Measurements from ENCODE around the gene ALKBH2. TPM values are rescaled to one million over a fixed set of nuclear protein-coding genes. Genes with fewer than 3 reads are reported as not detected.

Gene ALKBH2
- total RNA-seq, result 18.6 and 19.3 TPM in 2 replicates

DNA sequence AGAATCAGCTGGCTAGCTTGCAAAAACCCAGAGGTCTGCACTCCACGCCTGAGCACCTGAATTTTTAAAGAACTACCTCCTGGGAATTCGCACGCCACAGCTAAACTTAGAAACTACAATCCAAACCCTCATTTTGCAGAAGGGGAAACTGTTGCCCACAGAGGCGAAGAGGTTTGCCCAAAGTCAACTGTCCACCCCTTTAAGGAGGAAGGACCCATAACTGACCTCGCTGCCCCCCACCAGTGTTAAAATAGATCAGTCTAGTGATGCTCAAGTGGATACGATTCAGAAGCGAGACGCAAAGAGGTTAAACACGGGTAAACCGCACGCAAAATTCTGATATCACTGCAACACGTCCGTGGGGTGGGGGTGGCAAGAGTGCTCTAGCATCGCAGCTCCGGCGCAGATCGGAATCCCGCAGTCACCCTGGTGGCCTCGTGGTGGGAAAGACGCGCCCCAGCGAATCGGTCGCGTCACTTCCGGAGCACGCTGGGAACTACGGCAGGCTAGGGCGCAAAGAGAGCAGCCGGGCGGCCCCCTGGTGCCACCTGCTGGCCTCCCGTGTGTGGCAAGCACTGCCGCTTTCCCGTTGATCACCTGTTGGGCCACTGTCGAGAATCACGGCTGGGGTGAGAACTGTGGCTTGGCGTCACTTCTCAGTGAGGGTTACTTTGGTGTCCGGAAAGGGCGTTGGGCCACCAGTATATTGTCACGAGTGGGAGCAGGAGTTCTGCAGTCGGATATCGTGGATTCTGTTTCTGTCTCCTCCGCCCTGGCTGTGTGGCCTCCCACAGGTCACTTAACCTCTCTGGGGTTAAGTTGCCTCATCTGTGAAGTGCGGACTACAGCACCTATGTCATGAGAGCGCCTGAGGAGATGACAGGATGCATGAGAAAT is at the start of gene ALKBH2:
Gene ALKBH2 (minus strand): TSS at position 451 of the 897 bp plus-strand sequence. CDS start 686 bp downstream, outside the sequence.
- intact Hi-C loops (cut with micrococcal nuclease), result loop anchor here (1.0 to 10.0 kb wide), 4 partner anchors 40 to 530 kb away; no protein-coding TSS in a partner anchor

DNA sequence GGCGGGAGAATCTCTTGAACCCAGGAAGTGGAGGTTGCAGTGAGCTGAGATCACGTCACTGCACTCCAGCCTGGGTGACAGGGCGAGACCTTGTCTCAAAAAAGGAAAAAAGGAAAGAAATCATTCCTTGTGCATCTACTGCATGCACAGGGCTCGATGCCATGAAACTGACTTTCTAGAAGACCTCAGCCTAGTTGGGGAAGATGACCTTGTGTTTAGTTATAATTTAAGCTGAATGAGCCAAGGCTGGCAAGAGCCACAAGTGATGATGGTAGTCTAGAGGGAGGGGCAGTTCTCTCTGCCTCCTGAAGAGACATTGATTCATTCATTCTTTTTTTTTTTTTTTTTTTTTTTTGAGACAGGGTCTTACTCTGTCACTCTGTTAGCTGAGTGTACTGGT is 47.3 kb upstream of the ALKBH2 start:
- intact Hi-C loops (cut with micrococcal nuclease), result no loop called here

- intact Hi-C loops (cut with micrococcal nuclease), result no loop called here
Observed at GRCh38 chr12:109139791-109140190, 46.5 kb upstream of the ALKBH2 start.

- intact Hi-C loops (cut with micrococcal nuclease), result no loop called here
Observed at GRCh38 chr12:109139360-109139759, 46.1 kb upstream of the ALKBH2 start.

GRCh38 chr12:109137055-109137454 is 43.8 kb upstream of the ALKBH2 start:
- intact Hi-C loops (cut with micrococcal nuclease), result no loop called here

GRCh38 chr12:109134186-109134917 is 41.1 kb upstream of the ALKBH2 start:
- intact Hi-C loops (cut with micrococcal nuclease), result no loop called here

DNA sequence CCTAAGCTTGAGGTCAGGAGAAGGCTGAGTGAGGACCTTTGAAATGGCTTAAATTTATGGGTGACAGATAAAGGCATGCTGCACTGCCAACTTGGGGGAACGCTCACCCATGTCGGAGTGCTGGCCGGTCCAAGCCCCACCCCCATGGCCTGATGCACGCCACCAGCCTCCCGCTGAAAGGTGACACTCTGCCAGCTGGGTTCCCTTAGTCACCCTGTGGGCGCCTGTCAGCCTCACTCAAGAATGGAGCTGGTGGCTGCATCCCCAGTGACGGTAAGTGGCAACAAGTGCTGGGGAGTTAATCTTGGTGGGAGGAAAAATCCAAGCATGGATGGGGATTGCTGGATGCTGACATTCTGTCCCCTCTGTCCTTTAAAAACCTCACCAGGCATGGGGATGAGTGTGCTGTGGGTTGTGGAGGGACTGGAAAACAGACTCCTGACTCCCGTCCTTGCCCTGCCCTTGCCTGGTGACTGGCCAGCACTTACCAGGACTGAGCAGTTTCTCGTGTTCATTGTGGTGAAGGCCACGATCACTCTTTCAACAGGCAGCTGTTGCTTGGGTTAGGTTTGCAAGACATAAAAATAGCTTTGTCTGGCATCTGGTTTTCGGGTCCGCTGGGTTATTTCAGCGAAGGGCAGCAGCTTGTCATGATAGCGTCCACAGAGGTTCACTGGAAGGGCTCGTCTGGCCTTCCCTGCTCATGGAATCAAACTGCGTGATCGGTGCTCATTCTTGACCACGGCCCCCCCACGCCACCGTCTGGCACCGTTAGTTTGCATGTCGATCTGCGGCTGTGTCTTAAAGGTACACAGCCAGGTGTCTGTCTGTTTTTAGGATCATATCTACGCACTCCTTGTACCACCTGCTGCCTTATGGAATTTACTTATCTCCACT is 38.1 kb upstream of the ALKBH2 start:
- intact Hi-C loops (cut with micrococcal nuclease), result no loop called here

DNA sequence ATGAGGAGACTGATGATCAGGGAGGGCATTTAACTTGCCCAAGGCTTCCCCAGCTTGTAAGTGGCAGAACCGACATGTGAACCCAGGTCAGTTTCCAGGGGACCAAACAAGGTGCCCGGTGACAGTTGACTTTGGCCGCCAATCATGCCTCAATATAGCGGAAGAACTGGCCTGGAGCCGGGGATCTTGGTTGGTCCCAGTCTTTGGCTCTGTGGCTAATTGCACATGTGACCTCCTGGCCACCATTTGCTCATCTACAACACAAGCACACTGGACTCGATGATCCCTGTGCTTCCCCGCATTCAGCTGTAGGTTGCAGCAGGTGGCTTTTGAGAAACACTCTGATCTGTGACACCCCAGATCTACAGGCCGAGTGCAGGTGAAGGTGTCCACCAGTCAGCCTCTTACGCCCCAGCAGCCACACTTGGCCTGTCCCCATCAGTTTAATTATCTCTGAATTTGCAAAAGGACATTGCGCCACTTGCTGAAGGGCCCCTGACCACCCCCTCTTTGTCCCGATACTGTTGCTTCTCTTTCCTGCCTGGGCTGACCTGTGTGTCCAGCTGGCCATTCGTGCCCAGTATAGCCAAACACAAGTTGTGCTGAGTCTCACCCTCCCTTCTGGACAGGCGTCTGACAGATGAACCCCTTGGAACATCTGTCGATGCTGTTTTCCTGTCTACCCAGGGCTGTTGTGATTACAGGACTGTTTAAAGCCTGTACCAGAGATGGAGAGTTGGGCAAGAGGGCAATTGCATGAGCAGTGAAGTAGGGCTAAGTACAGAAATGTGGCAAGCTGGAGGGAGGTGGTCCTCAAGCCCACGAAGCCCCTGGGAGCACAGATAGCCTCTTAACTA is 37.3 kb upstream of the ALKBH2 start:
- intact Hi-C loops (cut with micrococcal nuclease), result no loop called here

DNA sequence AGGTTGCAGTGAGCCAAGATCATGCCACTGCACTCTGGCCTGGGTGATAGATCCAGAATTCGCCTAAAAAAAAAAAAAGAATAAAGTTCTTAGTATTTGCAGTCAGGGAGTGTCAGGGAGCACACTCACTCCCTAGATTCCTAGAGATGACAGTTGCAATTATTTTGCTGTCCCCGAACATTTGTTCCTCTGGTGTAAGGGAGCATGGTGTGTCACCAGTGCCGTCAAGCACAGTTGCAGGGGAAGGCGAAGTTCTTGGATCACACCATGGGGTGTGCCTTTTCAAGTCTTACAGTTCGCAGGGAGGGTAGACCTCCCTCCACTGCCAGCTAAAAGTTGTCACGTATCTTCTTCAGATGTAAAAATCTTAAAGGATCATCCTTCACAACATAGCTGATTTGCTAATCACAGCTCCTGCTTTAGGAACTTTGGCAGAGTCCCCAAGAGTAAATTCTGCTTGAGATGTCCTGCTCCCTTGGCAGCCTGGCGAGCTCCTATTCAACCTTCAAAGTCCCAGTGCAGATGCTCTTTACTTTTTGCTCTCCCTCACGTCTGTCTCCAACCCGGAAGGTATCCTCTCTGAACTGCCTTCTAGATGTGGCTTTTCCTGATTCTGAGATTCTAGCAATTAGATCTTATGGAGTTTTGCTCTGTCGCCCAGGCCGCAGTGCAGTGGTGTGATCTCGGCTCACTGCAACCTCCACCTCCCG is 34.4 kb upstream of the ALKBH2 start:
- intact Hi-C loops (cut with micrococcal nuclease), result no loop called here

DNA sequence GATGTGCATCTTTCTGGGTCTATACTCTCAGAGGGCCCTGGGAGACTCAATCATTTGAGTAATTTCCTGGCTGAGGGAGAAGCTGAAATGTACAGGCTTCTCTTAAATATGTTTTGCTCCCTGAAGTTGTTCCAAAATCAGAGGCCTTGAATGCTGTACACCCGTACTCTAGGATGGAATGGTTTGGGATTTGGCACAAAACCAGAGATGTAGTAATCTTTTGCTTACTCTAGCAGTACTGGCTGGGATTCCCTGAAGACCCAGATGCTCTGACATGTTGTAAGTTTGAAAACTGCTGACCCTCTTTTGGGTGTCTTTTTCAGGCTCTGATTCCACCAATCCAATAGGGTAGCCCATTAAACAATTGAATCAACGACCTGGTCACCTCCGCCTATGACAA is 33.5 kb upstream of the ALKBH2 start:
- intact Hi-C loops (cut with micrococcal nuclease), result no loop called here

GRCh38 chr12:109125791-109126190 is 32.5 kb upstream of the ALKBH2 start:
- intact Hi-C loops (cut with micrococcal nuclease), result no loop called here

DNA sequence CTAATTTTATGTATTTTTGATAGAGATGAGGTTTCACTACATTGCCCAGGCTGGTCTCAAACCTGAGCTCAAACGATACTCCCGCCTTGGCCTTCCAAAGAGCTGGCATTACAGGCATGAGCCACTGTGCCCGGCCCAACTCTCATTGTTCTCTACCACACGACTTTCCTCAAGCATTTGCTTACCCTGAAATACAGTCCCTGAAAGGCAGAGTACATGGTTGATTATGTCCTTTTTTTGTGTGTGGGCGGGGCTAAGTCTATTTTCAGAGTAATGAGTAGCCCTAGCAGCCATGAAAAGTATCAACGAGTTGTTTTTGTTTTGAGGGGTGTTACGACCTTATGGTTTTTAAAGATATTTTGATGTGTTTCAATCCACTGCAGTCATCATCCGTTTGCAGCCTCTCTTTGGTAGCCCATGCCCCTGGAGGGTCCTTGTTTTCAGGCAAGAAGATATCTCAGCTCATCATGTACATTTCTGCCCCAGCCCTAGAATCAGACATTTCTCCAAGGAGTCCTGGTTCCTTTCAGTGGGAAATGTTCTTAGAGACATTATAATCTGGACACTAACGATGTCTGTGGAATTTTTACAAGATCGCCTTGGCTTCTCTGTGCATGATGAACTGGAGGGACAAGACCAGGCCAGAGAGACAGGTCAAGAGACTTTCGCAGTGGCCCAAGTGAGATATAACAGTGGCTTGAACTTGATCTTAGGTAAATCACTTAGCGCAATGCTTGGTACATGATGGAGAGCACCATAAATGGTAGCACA is 31.8 kb upstream of the ALKBH2 start:
- intact Hi-C loops (cut with micrococcal nuclease), result no loop called here

GRCh38 chr12:109121346-109121880 is 28.1 kb upstream of the ALKBH2 start:
- intact Hi-C loops (cut with micrococcal nuclease), result no loop called here

DNA sequence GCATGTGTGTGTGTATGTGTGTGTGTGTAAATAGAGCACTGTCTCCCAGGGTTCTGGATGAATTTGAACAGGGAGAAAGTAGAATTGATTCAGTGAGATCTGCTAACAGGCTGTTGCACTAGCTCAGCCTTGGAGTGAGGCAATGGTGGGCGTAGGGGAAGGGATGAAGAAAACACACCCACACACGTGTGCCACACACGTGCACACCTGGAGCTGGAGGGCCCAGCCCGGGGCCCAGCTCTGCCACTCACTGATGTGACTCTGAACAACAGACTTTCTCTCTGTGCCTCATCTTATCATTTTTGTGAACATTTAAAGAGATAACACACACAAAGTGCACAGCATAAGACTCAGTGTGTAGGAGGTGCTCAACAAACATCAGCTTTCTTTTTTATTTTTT is 27.3 kb upstream of the ALKBH2 start:
- intact Hi-C loops (cut with micrococcal nuclease), result no loop called here

GRCh38 chr12:109120095-109120494 is 26.8 kb upstream of the ALKBH2 start:
- intact Hi-C loops (cut with micrococcal nuclease), result no loop called here

DNA sequence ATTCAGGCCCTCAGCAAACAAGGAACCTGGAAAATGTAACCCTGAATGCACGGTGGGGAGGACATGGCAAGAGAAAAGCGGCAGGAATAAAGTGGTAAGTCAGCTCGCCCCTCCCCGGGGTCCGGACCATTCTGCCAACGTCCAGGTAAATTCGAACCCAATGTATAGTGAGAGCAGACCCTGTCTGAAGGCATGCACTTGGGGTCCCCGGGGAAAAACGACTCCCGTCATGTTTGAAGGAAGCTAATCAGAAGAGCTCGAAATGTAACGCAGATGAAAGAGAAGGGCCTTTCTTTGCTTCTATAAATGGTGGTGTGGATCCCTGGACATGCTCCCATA is 23.3 kb upstream of the ALKBH2 start:
- intact Hi-C loops (cut with micrococcal nuclease), result no loop called here

GRCh38 chr12:109115758-109116610 is 22.7 kb upstream of the ALKBH2 start, which contains the start of gene ACACB:
Gene ACACB, plus strand, starts transcription at chr12:109116587. Its CDS starts 22,819 bp downstream, at chr12:109139406.
- intact Hi-C loops (cut with micrococcal nuclease), result no loop called here

- intact Hi-C loops (cut with micrococcal nuclease), result no loop called here
Observed at GRCh38 chr12:109115404-109115757, 22.1 kb upstream of the ALKBH2 start.

Measured in T-helper 2 cell treated with Interferon-gamma antibody and Interleukin-4, amounts not matched to agents 100 ng/mL and 5 ng/mL, for 36 hours (primary cell).